Heart left ventricle (tissue), 16 donors: ENCODE results near the gene FKBP8. TPM values are rescaled to one million over a fixed set of nuclear protein-coding genes. Genes with fewer than 3 reads are reported as not detected.

Experiments used
- ATAC-seq, 4 donors: fragments of 200-7000 bp; cut with Tn5 transposase; one replicate each; pipeline ENCODE4 v1.9.1; 2020 to 2022; ENCODE audit warnings: moderate library complexity in 4 of 4, mild to moderate bottlenecking in 3 of 4, moderate number of reproducible peaks in 1 of 4
- DNase-seq, 5 donors: peaks; one replicate each; pipeline ENCODE4 v3.0.0-alpha.2; 2020
- H3K27ac ChIP-seq, 12 donors: fragments of 200-600 bp; sonication (generic) in 4 of 12; one replicate each; pipeline versions ENCODE4 v1.5.0 to v1.8.0; 2016 to 2022; ENCODE audit warnings: mild to moderate bottlenecking in 2 of 12
- H3K27me3 ChIP-seq, 9 donors: fragments of 200-600 bp; sonication (generic) in 2 of 9; one replicate each; pipeline versions ENCODE4 v1.5.1 to v1.8.0; 2016 to 2022; ENCODE audit warnings: mild to moderate bottlenecking in 3 of 9
- H3K36me3 ChIP-seq, 9 donors: fragments of 200-600 bp; sonication (generic) in 2 of 9; one replicate each; pipeline versions ENCODE4 v1.5.0 to v1.8.0; 2018 to 2022; ENCODE audit warnings: mild to moderate bottlenecking in 2 of 9
- H3K4me1 ChIP-seq, 12 donors: fragments of 200-600 bp; sonication (generic) in 4 of 12; one replicate each; pipeline versions ENCODE4 v1.5.0 to v1.8.0; 2016 to 2022; ENCODE audit warnings: mild to moderate bottlenecking in 3 of 12
- H3K4me3 ChIP-seq, 12 donors: fragments of 200-600 bp; sonication (generic) in 4 of 12; one replicate each; pipeline versions ENCODE4 v1.5.0 to v1.8.0; 2017 to 2022; ENCODE audit warnings: mild to moderate bottlenecking in 9 of 12, moderate library complexity in 4 of 12
- H3K9me3 ChIP-seq, 12 donors: fragments of 200-600 bp; sonication (generic) in 4 of 12; one replicate each; pipeline versions ENCODE4 v1.5.0 to v1.8.0; 2016 to 2022; ENCODE audit warnings: mild to moderate bottlenecking in 1 of 12
- CTCF ChIP-seq, 12 donors: fragments of 200-600 bp; sonication (generic) in 4 of 12; IDR thresholded peaks; one replicate each; pipeline versions ENCODE4 v1.5.0 to v1.8.0; 2018 to 2022; ENCODE audit warnings: antibody characterized with exemption in 12 of 12, mild to moderate bottlenecking in 5 of 12
- POLR2A ChIP-seq, 2 donors: fragments of 450-650 bp; IDR thresholded peaks; one replicate each; pipeline ENCODE4 v1.6.1; 2017; ENCODE audit warnings: antibody characterized with exemption in 2 of 2, mild to moderate bottlenecking in 2 of 2, moderate library complexity in 2 of 2
- WGBS, 4 donors: extraction: QIAGEN DNeasy Blood & Tissue Kit in 2 of 4; methylation state at CpG; one replicate each; pipeline versions ENCODE4 v1.1.5 to v1.1.7; 2013 to 2018; 5-methylcytosine and 5-hydroxymethylcytosine counted together
- intact Hi-C, 10 donors: fragments of 100-400 bp; cut with DNase I; formaldehyde crosslinking; loops; one replicate each; pipeline versions ENCODE4 v1.11.1 to v1.14.2; 2022
- polyA plus RNA-seq, 2 donors: library from polyadenylated mRNA; stranded (reverse); fragments of 200-250 nt; gene quantifications; one replicate each; pipeline ENCODE4 v1.2.3, GENCODE V29; 2013
- total RNA-seq, 9 donors: library from RNA; depleted of rRNA in 2 of 9; stranded (reverse); fragments of >200 nt in 2 of 9; fragmentation: NEBNext Ultra II Directional in 3 of 9; extraction: Animal tissue kit (Norgen Biotek cat#: 25700) in 3 of 9; gene quantifications; one replicate each; pipeline versions ENCODE4 v1.1.0 to v1.2.4, GENCODE V29; 2016 to 2023
- donor health status: ischemic (EF 13 %, LVEDD 7.1; RV severe dilation, severe dysfunction).
- donor health status: healthy with polysubstance abuse.
- donor health status: DM: no; HTN: yes; CAD: no.
- donor health status: DM: no; HTN: no; CAD: no.
- donor health status: ischemic (EF 25% LVEDD 6.9; RV normal size, moderate dysfunction).
- donor health status: ischemic (EF 25% LVEDD 5.7; RV mildly dilated, moderate dysfunction).
- donor health status: healthy.
- donor health status: DM: yes; HTN: yes; CAD: no.
- donor health status: ischemic (EF 35%, LVEDD 5.7; RV mildly dilated, moderate dysfunction).
- donor health status: nonischemic (EF 11% LVEDD 7.7; RV severe dilation, severe dysfunction).
- donor health status: DM: yes; HTN: yes; CAD: no.
- donor health status: PGD.
- donor health status: ischemic (EF 29% LVEDD 5.4; RV normal size, mild dysfunction).
- donor health status: nonischemic (EF 23%, LVEDD 6.1; RV moderate dilation, normal function).

FKBP8 gene
- total and polyA plus RNA-seq, 11 donors, result 136 to 353 (median 157) TPM

GRCh38 chr19:18519962-18520847 lies 23.2 kb downstream of the FKBP8 start:
- ATAC-seq (no peak), DNase-seq (peak in 4 of 5 donors; percentile 55 to 67 (median 58))
- intact Hi-C loops, result loop anchor here in 8 of 10 donors (5.0 kb wide), 6 partner anchors 37 to 58 kb away; partner anchors contain the start of genes KXD1 (in 3 of the 8) and UBA52 (in 1 of the 8)
- WGBS, 4 donors, result 8 to 10% (median 8%) methylated on average over 18 to 22 of the region's 22 CpGs
- peak in 11 of 12 donors; percentile 22 to 78 (median 55) for TF ChIP-seq CTCF (IDR thresholded peaks at IDR 0.05)
- TF ChIP-seq POLR2A (IDR thresholded peaks at IDR 0.05), result no peak
- peaks cover 0 to 3% (median 0%) of the 10 kb centered on the region in 9 donors for H3K36me3 ChIP-seq
- H3K27ac ChIP-seq, result peak overlapping the region; percentile 64 to 99 (median 95)
- H3K4me3 ChIP-seq, result peak overlapping the region; percentile 77 to 100 (median 96)
- no peaks in the 10 kb centered on the region for H3K27me3 ChIP-seq
- H3K4me1 ChIP-seq, result peaks cover 5 to 47% (median 30%) of the 10 kb centered on the region in 12 donors
- no peaks in the 10 kb centered on the region for H3K9me3 ChIP-seq

- Histone ChIP-seq H3K9me3 (no peaks in the 10 kb centered on the region), H3K36me3 (peaks cover 0 to 3% (median 0%) of the 10 kb centered on the region in 9 donors), H3K27ac (peak overlapping the region in 3 of 12 donors; percentile 98 to 99 (median 99)), H3K4me3 (no peak overlapping the region), H3K4me1 (peaks cover 11 to 62% (median 45%) of the 10 kb centered on the region in 12 donors), H3K27me3 (no peaks in the 10 kb centered on the region)
- no peak for DNase-seq
- WGBS, 4 donors, result 96 to 98% (median 97%) methylated on average over 9 of the region's 9 CpGs
- ATAC-seq, result no peak
- TF ChIP-seq CTCF (IDR thresholded peaks at IDR 0.05) (no peak), POLR2A (IDR thresholded peaks at IDR 0.05) (no peak)
- intact Hi-C loops, result loop anchor here in 3 of 10 donors (5.0 kb wide), 2 partner anchors 36 to 51 kb away; no protein-coding TSS in a partner anchor
Measured at GRCh38 chr19:18518639-18519038, 24.7 kb downstream of the FKBP8 start.

GRCh38 chr19:18517606-18518005 lies 25.8 kb downstream of the FKBP8 start:
- H3K9me3 ChIP-seq, result no peaks in the 10 kb centered on the region
- no peak overlapping the region for H3K27ac ChIP-seq
- H3K4me1 ChIP-seq, result peaks cover 11 to 70% (median 56%) of the 10 kb centered on the region in 12 donors
- no peak for TF ChIP-seq POLR2A (IDR thresholded peaks at IDR 0.05)
- no peak for TF ChIP-seq CTCF (IDR thresholded peaks at IDR 0.05)
- WGBS, 4 donors, result 95 to 98% (median 97%) methylated on average over 4 of the region's 4 CpGs
- intact Hi-C loops, result loop anchor here in 3 of 10 donors (5.0 kb wide), 2 partner anchors 35 to 50 kb away; no protein-coding TSS in a partner anchor
- no peak overlapping the region for H3K4me3 ChIP-seq
- H3K27me3 ChIP-seq, result no peaks in the 10 kb centered on the region
- H3K36me3 ChIP-seq, result peaks cover 0 to 3% (median 0%) of the 10 kb centered on the region in 9 donors
- DNase-seq, result no peak
- ATAC-seq, result no peak

- H3K36me3 ChIP-seq, result no peaks in the 10 kb centered on the region
- ATAC-seq (no peak), DNase-seq (no peak)
- H3K4me1 ChIP-seq, result peaks cover 11 to 80% (median 56%) of the 10 kb centered on the region in 12 donors
- WGBS, 4 donors, result 61 to 100% (median 83%) methylated on average over 2 to 5 of the region's 5 CpGs
- H3K27me3 ChIP-seq, result no peaks in the 10 kb centered on the region
- TF ChIP-seq POLR2A (IDR thresholded peaks at IDR 0.05), result no peak
- TF ChIP-seq CTCF (IDR thresholded peaks at IDR 0.05), result no peak
- no peak overlapping the region for H3K4me3 ChIP-seq
- H3K27ac ChIP-seq, result peak overlapping the region in 3 of 12 donors; percentile 32 to 81 (median 48)
- intact Hi-C loops, result loop anchor here in 3 of 10 donors (5.0 kb wide), 2 partner anchors 34 to 49 kb away; no protein-coding TSS in a partner anchor
- H3K9me3 ChIP-seq, result no peaks in the 10 kb centered on the region
Measured at GRCh38 chr19:18515959-18516358, 27.4 kb downstream of the FKBP8 start.
